ENCODE results near the gene RGPD6.
"Not testable (repeated sequence)": the region's sequence is repeated elsewhere in the genome, so short reads cannot be mapped to it uniquely, and the experiment has no call there.

GRCh38 chr2:110465312-110465711 lies 111.7 kb downstream of the RGPD6 start:
- not testable (repeated sequence) for TF ChIP-seq CTCF (conservative IDR thresholded peaks at IDR 0.05; ENCODE audit: low read depth, low read length); EZH2 (IDR thresholded peaks at IDR 0.05; ENCODE audit: low read length, unreplicated experiment)
